K562 (cell line): Measurements from ENCODE around the gene SLC7A5. TPM values are rescaled to one million over a fixed set of nuclear protein-coding genes. Genes with fewer than 3 reads are reported as not detected.

Experiments used
- CBFA2T3 ChIP-seq: fragments of 450-650 bp; IDR thresholded peaks from 2 replicates; pipeline ENCODE4 v1.6.1; 2017
- CEBPB ChIP-seq: fragments of 450-650 bp; IDR thresholded peaks from 2 replicates; pipeline ENCODE4 v1.6.1; 2016; ENCODE audit warnings: missing genetic modification characterization, missing compliant biosample characterization
- EGR1 ChIP-seq: fragments of 450-650 bp; conservative IDR thresholded peaks from 2 replicates; pipeline ENCODE4 v1.6.1; 2017; ENCODE audit warnings: mild to moderate bottlenecking
- EP400 ChIP-seq: fragments of 450-650 bp; IDR thresholded peaks from 2 replicates; pipeline ENCODE4 v1.6.1; 2017; ENCODE audit warnings: antibody characterized with exemption, mild to moderate bottlenecking, moderate library complexity
- ESRRA ChIP-seq: fragments of 450-650 bp; IDR thresholded peaks from 2 replicates; pipeline ENCODE4 v1.6.1; 2014; ENCODE audit warnings: low read depth, mild to moderate bottlenecking, moderate library complexity, borderline replicate concordance
- HSF4 ChIP-seq: fragments of 250-450 bp; sonication (Bioruptor Pico); IDR thresholded peaks from 2 replicates; pipeline ENCODE4 v2.1.2; 2022; ENCODE audit warnings: mild to moderate bottlenecking, moderate library complexity, borderline replicate concordance
- JUN ChIP-seq, 2 experiments: sonication (generic) in 1 of 2; formaldehyde crosslinking in 1 of 2; IDR thresholded peaks; 2 replicates each; pipeline versions ENCODE4 v1.6.1 to v1.8.0; 2012 to 2022; ENCODE audit warnings: borderline replicate concordance in 2 of 2, mild to moderate bottlenecking in 2 of 2, improper control_type of control experiment in 1 of 2, low read depth in 1 of 2, low read length in 1 of 2, missing genetic modification reagents in 1 of 2
- KDM4B ChIP-seq, 2 experiments: fragments of 450-650 bp in 1 of 2; sonication (generic) in 1 of 2; IDR thresholded peaks; 2 replicates each; pipeline ENCODE4 v1.6.1; 2016 to 2017; ENCODE audit warnings: borderline replicate concordance in 2 of 2, antibody characterized with exemption in 1 of 2, low read depth in 1 of 2, mild to moderate bottlenecking in 1 of 2
- KLF6 ChIP-seq: fragments of 250-450 bp; sonication (Bioruptor Pico); IDR thresholded peaks from 2 replicates; pipeline ENCODE4 v1.4.0; 2020; ENCODE audit warnings: mild to moderate bottlenecking, moderate library complexity, borderline replicate concordance
- MYNN ChIP-seq, 2 experiments: sonication (generic); formaldehyde crosslinking in 1 of 2; IDR thresholded peaks; 2 replicates each; pipeline versions ENCODE4 v1.5.0 to v1.6.1; 2016 to 2020; ENCODE audit warnings: antibody characterized with exemption in 1 of 2, missing genetic modification reagents in 1 of 2
- RBM15 ChIP-seq: fragments of 200-400 bp; formaldehyde crosslinking; IDR thresholded peaks from 2 replicates; pipeline ENCODE4 v1.6.1; 2018; ENCODE audit warnings: mild to moderate bottlenecking, low read length, moderate library complexity; ENCODE audit not compliant: insufficient read depth
- RFX5 ChIP-seq: IDR thresholded peaks from 2 replicates; pipeline ENCODE4 v1.6.1; 2011; ENCODE audit warnings: low read depth, mild to moderate bottlenecking, improper control_type of control experiment, low read length
- TAF7 ChIP-seq: fragments of 450-650 bp; IDR thresholded peaks from 2 replicates; pipeline ENCODE4 v1.6.1; 2016; ENCODE audit warnings: missing genetic modification characterization, missing compliant biosample characterization
- TEAD4 ChIP-seq, 2 experiments: sonication (generic) in 1 of 2; formaldehyde crosslinking in 1 of 2; IDR thresholded peaks; 2 replicates each; pipeline versions ENCODE4 v1.6.1 to v1.8.0; 2012 to 2022; ENCODE audit warnings: borderline replicate concordance in 1 of 2, inconsistent platforms in 1 of 2, low read length in 1 of 2, mild to moderate bottlenecking in 1 of 2, missing genetic modification reagents in 1 of 2
- THRAP3 ChIP-seq: fragments of 450-650 bp; IDR thresholded peaks from 2 replicates; pipeline ENCODE4 v1.6.1; 2016; ENCODE audit warnings: mild to moderate bottlenecking, inconsistent platforms, borderline replicate concordance
- XRCC3 ChIP-seq: fragments of 450-650 bp; IDR thresholded peaks from 2 replicates; pipeline ENCODE4 v1.6.1; 2017; ENCODE audit warnings: mild to moderate bottlenecking, moderate library complexity
- ZNF778 ChIP-seq: fragments of 450-650 bp; formaldehyde crosslinking; IDR thresholded peaks from 2 replicates; pipeline ENCODE4 v1.4.0; 2020; ENCODE audit warnings: mild to moderate bottlenecking, moderate library complexity
- ZZZ3 ChIP-seq: fragments of 450-650 bp; IDR thresholded peaks from 2 replicates; pipeline ENCODE4 v1.6.1; 2016; ENCODE audit warnings: antibody characterized with exemption, mild to moderate bottlenecking, moderate library complexity
- polyA plus RNA-seq, 8 experiments: library from polyadenylated mRNA; depleted of rRNA in 4 of 8; stranded (reverse) in 5 of 8; unstranded in 3 of 8; fragments of >200 nt; fragmentation: Nextera tagmentation in 2 of 8; fragmentation: Illumina TruSeq in 1 of 8; extraction: Ambion mirVana in 2 of 8; extraction: Trizol in 1 of 8; gene quantifications; 2 replicates each; pipeline versions ENCODE4 v1.2.1 to v1.2.3, GENCODE V29; 2011 to 2014; ENCODE audit warnings: inconsistent platforms in 1 of 8, missing spikeins in 1 of 8
- total RNA-seq, 7 experiments: library from RNA; depleted of rRNA in 6 of 7; stranded (reverse); fragments of >200 nt in 6 of 7; fragmentation: Illumina TruSeq in 2 of 7; extraction: Trizol in 2 of 7; gene quantifications; 2 replicates each; pipeline versions ENCODE4 v1.2.1 to v1.2.3, GENCODE V29; 2011 to 2021; ENCODE audit warnings: low replicate concordance in 1 of 7
- TF ChIP-seq, protein P1 (sequence below): fragments of 250-450 bp; sonication (Bioruptor Pico); IDR thresholded peaks from 2 replicates; pipeline ENCODE4 v1.5.0; 2021; ENCODE audit warnings: mild to moderate bottlenecking, moderate library complexity
- TF ChIP-seq, protein P2 (sequence below): fragments of 450-650 bp; IDR thresholded peaks from 2 replicates; pipeline ENCODE4 v1.6.1; 2018; ENCODE audit not compliant: partially characterized antibody

Gene SLC7A5
- total and polyA plus RNA-seq, 9 of the 15 experiments (the other 6 are each of a cell fraction or from before 2014, with no cell fraction given): 1.9 to 220 (median 18.6) TPM

- TF ChIP-seq JUN (IDR thresholded peaks at IDR 0.05; ENCODE audit: borderline replicate concordance, low read depth, low read length): no peak
- TF ChIP-seq JUN (CRISPR knock-in tag; IDR thresholded peaks at IDR 0.05; ENCODE audit: borderline replicate concordance): no peak
- no peak for TF ChIP-seq RBM15
- peak; percentile 47 for TF ChIP-seq CBFA2T3
- TF ChIP-seq MYNN (IDR thresholded peaks at IDR 0.05): no peak
- TF ChIP-seq MYNN (CRISPR knock-in tag; IDR thresholded peaks at IDR 0.05): no peak
- no peak for TF ChIP-seq ZZZ3
- TF ChIP-seq RFX5: no peak
- TF ChIP-seq EGR1: peak; percentile 59
- TF ChIP-seq, protein P1, sequence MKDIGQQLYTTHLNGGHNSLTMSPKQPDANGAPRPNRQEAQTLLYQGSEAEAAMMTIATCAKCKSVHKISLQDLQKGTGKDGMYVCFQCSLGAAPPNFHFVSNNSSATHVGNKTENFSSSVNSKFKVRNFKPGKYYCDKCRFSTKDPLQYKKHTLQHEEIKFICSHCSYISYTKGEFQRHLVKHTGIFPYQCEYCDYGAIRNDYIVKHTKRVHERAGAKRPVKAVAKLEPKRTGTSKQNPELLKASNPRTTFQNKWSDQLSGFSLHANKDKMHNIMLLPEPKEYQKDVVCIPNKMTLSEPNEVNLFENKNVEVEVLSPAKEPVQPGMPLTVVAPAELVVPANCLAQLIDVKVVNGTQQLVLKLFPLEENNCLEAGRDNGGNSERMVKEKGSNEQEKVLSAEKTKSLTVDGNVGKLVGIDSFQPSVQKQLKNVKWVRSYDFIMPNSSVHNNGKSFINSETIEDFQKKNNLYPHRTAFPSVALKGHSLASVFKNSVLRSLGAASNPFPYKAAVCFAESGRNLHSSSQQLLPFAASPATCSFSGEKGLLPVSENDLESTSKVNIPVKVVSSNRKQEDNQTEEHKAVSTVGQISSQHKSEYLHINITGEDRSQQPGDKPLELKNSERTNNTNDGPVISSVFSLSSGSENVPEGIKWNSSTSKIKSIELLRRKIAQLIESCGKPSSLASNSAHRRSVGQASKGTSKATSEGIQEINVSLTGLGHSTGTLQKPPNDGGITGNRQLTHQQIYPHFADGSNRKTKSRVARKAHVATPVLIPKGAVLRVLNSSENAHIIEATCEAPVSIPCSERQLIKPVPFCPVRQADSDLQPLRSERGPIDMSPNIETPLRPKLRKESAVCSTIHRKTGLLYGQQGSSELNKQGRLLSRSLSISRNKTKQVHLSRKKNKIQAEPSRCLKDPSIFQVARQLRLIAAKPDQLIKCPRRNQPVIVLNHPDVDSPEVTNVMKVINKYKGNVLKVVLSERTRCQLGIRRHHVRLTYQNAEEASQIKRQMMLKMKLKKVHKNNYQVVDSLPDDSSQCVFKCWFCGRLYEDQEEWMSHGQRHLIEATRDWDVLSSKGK: no peak
- no peak for TF ChIP-seq HSF4 (CRISPR knock-in tag)
- TF ChIP-seq CEBPB (tag): peak; percentile 78
- TF ChIP-seq ZNF778 (CRISPR knock-in tag): no peak
- TF ChIP-seq ESRRA: no peak
- TF ChIP-seq, protein P2, sequence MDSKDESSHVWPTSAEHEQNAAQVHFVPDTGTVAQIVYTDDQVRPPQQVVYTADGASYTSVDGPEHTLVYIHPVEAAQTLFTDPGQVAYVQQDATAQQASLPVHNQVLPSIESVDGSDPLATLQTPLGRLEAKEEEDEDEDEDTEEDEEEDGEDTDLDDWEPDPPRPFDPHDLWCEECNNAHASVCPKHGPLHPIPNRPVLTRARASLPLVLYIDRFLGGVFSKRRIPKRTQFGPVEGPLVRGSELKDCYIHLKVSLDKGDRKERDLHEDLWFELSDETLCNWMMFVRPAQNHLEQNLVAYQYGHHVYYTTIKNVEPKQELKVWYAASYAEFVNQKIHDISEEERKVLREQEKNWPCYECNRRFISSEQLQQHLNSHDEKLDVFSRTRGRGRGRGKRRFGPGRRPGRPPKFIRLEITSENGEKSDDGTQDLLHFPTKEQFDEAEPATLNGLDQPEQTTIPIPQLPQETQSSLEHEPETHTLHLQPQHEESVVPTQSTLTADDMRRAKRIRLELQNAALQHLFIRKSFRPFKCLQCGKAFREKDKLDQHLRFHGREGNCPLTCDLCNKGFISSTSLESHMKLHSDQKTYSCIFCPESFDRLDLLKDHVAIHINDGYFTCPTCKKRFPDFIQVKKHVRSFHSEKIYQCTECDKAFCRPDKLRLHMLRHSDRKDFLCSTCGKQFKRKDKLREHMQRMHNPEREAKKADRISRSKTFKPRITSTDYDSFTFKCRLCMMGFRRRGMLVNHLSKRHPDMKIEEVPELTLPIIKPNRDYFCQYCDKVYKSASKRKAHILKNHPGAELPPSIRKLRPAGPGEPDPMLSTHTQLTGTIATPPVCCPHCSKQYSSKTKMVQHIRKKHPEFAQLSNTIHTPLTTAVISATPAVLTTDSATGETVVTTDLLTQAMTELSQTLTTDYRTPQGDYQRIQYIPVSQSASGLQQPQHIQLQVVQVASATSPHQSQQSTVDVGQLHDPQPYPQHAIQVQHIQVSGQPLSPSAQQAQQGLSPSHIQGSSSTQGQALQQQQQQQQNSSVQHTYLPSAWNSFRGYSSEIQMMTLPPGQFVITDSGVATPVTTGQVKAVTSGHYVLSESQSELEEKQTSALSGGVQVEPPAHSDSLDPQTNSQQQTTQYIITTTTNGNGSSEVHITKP: no peak
- no peak for TF ChIP-seq XRCC3
- no peak for TF ChIP-seq TEAD4 (IDR thresholded peaks at IDR 0.05; ENCODE audit: low read length)
- TF ChIP-seq TEAD4 (CRISPR knock-in tag; IDR thresholded peaks at IDR 0.05; ENCODE audit: borderline replicate concordance): no peak
- no peak for TF ChIP-seq THRAP3
- TF ChIP-seq KDM4B (IDR thresholded peaks at IDR 0.05; ENCODE audit: borderline replicate concordance in 2 of 2, low read depth in 1 of 2): no peak
- TF ChIP-seq EP400: no peak
- no peak for TF ChIP-seq KLF6 (CRISPR knock-in tag)
- TF ChIP-seq TAF7 (tag): no peak
Measured at GRCh38 chr16:87874639-87875427, 5.5 kb upstream of the SLC7A5 start (continued).
